NCI-H2171 (cell line): ENCODE measurements around the gene HDAC8.
A peak's percentile ranks its signal among the peaks of the same experiment; 100 is the strongest.
"Not testable (repeated sequence)": the region's sequence is repeated elsewhere in the genome, so short reads cannot be mapped to it uniquely, and the experiment has no call there.

Source experiments
- DNase-seq: peaks from one replicate; lab custom pipeline; 2025; lab: John Stamatoyannopoulos, UW

HDAC8 gene

GRCh38 chrX:72572248-72573157 lies at the start of gene HDAC8:
HDAC8 (minus strand) TSS chrX:72572843; CDS start chrX:72572761, 82 bp downstream.
- peak; percentile 39 for DNase-seq

GRCh38 chrX:72621625-72622485 lies 49.2 kb upstream of the HDAC8 start:
- no peak for DNase-seq

DNA sequence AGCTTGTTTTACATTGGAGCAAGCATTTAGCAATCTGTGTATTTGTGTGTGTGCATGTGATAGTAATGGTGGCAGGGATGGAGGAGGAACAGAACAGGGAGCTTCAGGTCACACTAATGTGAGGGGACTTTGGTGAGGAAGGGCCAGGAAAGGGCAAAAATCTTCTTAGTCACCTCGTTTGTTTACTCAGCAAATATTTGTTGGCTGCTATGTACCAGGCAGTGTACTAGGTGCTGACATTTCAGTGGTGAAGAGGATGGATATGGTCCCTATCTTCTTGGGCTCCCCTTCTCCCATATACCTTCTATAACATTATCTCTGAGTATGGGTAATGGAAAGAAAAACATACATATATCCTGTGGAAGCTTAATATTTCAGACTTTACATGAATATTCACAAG lies 48.5 kb upstream of the HDAC8 start:
- no peak for DNase-seq

- DNase-seq, result no peak
Observed at GRCh38 chrX:72620550-72621145, 48.0 kb upstream of the HDAC8 start.

DNA sequence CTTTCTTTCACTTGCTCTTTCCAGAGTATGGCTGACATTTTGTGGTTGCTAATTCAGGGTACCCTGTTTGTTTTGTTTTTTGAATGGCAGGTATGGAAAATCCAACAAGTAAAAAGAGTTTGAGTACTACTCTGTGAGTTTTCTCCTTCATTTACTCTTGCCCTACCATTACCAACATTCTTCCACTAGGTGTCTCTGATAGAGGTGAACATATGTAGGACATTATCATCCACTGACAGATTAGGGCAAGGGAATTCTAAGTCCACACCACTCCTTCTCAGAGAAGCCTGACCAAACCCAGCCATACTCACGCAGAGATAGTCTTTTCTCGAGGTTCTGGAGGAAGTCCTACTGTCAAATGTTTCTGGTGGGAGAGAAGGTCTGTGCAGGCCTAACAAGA lies 36.7 kb upstream of the HDAC8 start:
- no peak for DNase-seq

DNA sequence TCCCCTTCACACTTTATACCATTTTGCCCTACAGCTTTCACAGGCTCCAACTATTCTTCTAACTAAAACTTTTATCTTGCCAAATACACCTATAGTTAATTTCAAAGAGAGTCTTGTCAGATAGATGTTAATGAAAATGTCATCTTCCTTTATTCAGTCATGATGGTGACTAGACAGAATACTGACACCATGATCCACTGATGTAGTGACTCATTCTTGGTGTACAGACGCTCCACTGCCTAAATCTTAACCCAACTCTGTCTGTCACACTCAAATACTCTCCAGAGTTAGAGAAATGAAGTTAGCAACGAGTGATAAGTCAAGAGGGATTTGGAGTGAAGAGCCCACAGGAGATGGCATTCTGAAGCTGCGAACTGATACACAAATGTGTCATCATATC lies 32.1 kb upstream of the HDAC8 start:
- no peak for DNase-seq

DNA sequence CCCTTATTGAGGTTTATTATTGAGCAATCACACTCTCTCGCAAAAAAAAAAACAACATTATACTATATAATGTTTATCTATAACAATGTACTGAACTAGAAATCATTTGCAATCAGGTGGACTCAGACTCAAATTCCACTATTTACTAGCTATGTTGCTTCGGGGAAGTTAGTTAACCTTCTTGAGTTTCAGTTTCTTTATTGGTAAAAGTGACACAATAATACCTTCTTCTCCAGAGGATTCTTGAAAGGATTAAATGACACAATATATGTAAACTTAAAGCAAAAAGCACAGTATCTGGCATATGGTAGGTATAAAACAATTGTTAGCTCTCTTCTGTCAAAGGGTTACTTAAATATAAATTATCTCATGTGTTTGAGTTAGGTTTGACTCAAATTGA lies 31.5 kb upstream of the HDAC8 start:
- DNase-seq, result no peak

- DNase-seq, result not testable (repeated sequence)
Observed at GRCh38 chrX:72591038-72591437, 18.4 kb upstream of the HDAC8 start.

DNA sequence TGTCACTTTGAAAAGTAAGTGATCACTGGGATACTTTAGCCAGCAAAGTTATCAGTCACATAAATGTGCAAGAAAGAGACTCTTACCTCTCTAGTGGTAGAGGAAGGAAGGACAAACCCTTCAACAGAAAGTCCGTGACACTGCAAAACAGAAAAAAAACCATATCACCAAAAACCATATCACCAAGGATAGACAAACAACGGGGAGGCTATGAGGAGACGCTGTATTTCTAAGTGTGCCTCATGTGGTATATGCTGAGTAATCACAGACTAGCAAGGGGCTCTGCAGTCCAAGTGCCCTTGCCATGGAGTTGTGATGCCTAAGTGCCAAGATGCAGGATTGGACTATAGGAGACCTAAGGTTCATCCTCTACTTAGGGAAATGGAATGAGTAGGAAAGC lies 11.5 kb upstream of the HDAC8 start:
- no peak for DNase-seq

DNA sequence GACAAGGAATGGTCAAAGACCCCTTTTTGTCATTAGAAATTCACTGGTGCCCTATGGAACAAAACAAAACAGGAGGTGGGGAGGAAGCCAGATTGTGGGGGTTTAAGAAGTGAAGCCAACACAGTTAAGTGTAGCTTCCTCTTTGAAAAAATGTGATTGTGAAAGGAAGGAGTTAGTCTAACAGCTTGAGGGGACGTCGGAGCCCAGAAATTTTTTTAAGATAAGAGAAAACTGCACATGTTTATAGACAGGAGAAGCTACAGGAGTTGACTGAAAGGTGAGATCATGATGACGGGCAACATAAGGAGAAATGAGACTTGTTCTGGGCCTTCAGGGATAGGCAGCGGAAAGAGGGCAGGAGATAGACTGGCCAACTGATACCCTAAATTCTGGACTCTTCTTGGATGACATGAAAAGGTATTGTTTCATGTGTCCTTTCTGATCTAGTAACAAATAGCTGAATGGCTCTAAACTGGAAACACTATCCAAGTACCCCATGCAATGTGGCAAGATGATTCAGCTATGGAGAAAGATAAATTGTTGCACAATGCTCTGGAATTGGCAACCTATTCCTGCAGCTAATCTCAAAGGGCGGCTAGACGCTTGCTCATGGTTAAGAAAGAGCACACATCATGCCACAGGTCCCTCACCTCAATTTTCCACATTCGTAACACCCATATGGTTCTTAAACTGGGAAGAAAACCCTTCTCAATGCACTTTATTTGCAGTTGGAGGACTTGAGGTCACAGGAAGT lies 3.7 kb upstream of the HDAC8 start:
- DNase-seq, result no peak

DNA sequence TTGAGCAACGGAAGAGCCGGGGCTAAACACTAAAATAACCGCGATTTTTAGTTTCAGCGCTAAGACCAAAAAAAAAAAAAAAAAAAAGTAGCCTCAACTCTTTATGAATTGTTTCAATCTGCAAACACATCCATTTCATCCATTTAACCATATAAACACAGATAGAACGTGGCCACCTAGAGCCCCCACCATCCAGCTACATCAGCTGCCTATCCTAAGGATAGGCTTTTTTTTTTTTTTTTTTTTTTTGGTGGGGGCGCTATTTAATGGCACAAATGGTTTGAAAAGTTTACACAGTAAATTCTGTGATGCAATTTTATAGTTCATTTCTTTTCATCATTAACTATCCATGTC lies 492 bp upstream of the HDAC8 start:
- DNase-seq, result no peak

DNA sequence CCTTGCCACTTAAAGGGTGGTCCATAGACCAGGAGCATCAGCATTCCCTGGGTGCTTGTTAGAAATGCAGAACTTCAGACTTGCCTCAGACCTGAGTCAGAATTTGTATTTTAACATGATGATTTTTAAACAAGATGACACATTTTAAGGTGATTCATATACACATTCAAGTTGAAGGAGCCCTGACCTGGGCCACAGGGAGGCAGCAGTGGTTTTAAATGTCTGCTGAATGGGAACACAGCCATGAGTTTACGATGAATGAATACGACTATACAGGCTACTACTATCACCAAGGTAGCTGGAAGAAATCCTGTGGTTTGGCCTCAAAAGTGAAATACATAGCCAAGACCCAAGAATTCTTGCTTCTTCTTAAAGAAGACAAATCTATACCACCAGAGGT lies 2.9 kb downstream of the HDAC8 start:
- DNase-seq, result no peak

GRCh38 chrX:72568406-72569092 lies 4.1 kb downstream of the HDAC8 start:
- DNase-seq, result no peak

- no peak for DNase-seq
Observed at GRCh38 chrX:72566448-72566847, 6.2 kb downstream of the HDAC8 start.

DNA sequence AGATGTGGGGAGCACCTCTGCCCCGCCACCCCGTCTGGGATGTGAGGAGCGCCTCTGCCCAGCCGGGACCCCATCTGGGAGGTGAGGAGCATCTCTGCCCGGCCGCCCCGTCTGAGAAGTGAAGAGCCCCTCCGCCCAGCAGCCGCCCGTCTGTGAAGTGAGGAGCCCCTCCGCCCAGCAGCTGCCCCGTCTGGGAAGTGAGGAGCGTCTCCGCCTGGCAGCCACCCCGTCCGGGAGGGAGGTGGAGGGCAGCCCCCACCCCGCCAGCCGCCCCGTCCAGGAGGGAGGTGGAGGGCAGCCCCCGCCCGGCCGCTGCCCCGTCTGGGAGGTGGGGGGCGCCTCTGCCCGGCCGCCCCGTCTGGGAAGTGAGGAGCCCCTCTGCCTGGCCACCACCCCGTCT lies 13.0 kb downstream of the HDAC8 start:
- not testable (repeated sequence) for DNase-seq

GRCh38 chrX:72554448-72555140 lies 18.0 kb downstream of the HDAC8 start:
- peak; percentile 76 for DNase-seq

DNA sequence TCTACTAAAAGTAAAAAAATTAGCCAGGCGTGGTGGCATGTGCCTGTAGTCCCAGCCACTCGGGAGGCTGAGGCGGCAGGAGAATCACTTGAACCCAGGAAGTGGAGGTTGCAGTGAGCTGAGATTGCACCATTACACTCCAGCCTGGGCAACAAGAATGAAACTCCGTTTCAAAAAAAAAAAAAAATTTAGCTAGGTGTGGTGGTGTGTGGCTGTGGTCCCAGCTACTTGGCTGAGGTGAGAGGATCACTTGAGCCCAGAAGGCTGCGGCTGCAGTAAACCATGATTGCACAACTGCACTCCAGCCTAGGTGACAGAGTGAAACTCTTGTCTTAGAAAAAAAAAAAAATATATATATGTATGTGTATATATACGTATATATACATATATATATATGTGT lies 20.2 kb downstream of the HDAC8 start:
- DNase-seq, result not testable (repeated sequence)

- no peak for DNase-seq
Observed at GRCh38 chrX:72545990-72546389, 26.7 kb downstream of the HDAC8 start.

DNA sequence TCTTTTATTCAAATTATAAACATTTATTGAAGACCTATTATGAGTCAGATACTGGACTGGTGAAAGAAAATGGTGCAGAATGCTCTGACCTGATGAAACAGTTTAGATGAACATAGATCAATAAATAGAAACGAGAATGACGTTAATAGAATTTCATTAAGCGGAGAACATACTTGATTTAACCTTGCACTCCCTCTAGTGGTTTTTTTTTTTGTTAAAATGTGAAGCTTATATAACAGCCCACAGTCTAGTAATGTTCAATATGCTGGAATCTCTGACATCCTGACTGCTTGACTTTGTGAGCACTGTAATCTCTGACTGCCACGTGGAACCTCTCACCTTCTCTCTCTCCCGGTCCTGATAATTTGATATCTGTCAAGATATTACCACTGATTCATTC lies 32.3 kb downstream of the HDAC8 start:
- DNase-seq, result peak; percentile 8

- DNase-seq, result no peak
Observed at GRCh38 chrX:72539822-72540221, 32.8 kb downstream of the HDAC8 start.

GRCh38 chrX:72536542-72536941 lies 36.1 kb downstream of the HDAC8 start:
- DNase-seq, result no peak
